Testis (tissue), 2 donors: ENCODE results near the gene RP9.

Experiments
- POLR2A ChIP-seq: fragments of 450-650 bp; IDR thresholded peaks from one replicate; pipeline ENCODE4 v1.6.1; 2017; ENCODE audit warnings: antibody characterized with exemption, mild to moderate bottlenecking, moderate library complexity
- TF ChIP-seq, protein P1 (sequence below), 3 experiments: fragments of 450-650 bp in 2 of 3; fragments of 200-600 bp in 1 of 3; sonication (generic) in 1 of 3; IDR thresholded peaks; one replicate each; pipeline ENCODE4 v1.5.1; 2016 to 2019; ENCODE audit warnings: antibody characterized with exemption in 3 of 3, mild to moderate bottlenecking in 2 of 3, moderate library complexity in 1 of 3

GRCh38 chr7:33128990-33129805 lies 20.0 kb upstream of the RP9 start, which contains the start of gene BBS9:
- TF ChIP-seq, protein P1, sequence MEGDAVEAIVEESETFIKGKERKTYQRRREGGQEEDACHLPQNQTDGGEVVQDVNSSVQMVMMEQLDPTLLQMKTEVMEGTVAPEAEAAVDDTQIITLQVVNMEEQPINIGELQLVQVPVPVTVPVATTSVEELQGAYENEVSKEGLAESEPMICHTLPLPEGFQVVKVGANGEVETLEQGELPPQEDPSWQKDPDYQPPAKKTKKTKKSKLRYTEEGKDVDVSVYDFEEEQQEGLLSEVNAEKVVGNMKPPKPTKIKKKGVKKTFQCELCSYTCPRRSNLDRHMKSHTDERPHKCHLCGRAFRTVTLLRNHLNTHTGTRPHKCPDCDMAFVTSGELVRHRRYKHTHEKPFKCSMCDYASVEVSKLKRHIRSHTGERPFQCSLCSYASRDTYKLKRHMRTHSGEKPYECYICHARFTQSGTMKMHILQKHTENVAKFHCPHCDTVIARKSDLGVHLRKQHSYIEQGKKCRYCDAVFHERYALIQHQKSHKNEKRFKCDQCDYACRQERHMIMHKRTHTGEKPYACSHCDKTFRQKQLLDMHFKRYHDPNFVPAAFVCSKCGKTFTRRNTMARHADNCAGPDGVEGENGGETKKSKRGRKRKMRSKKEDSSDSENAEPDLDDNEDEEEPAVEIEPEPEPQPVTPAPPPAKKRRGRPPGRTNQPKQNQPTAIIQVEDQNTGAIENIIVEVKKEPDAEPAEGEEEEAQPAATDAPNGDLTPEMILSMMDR (IDR thresholded peaks at IDR 0.05) = no peak
- TF ChIP-seq POLR2A = no peak
